Measurements from ENCODE around the gene CCDC3.
"Not testable (repeated sequence)": the region's sequence is repeated elsewhere in the genome, so short reads cannot be mapped to it uniquely, and the experiment has no call there.

CCDC3 gene

GRCh38 chr10:12880423-12880822 lies 121.1 kb downstream of the CCDC3 start:
- H3K27ac ChIP-seq (ENCODE audit: low read depth, low read length): no peak overlapping the region
- H3K36me3 ChIP-seq (ENCODE audit: control insufficient read depth in 1 of 2, insufficient read depth in 2 of 2, low read length in 2 of 2): no peaks in the 10 kb centered on the region
- H3K4me3 ChIP-seq (ENCODE audit: low read depth in 1 of 2, low read length in 2 of 2): no peak overlapping the region
- no peaks in the 10 kb centered on the region for H3K4me1 ChIP-seq (ENCODE audit: control insufficient read depth in 1 of 2, insufficient read depth in 2 of 2, low read length in 2 of 2)
- H3K9me3 ChIP-seq (ENCODE audit: control insufficient read depth in 1 of 2, low read length in 2 of 2): no peaks in the 10 kb centered on the region
- no peak overlapping the region for H3K9ac ChIP-seq (ENCODE audit: low read depth in 1 of 2, low read length in 2 of 2)
- no peaks in the 10 kb centered on the region for H3K27me3 ChIP-seq (ENCODE audit: control insufficient read depth in 1 of 2, insufficient read depth in 2 of 2, low read length in 2 of 2)

- no peaks in the 10 kb centered on the region for H3K27me3 ChIP-seq (ENCODE audit: control insufficient read depth in 1 of 2, insufficient read depth in 2 of 2, low read length in 2 of 2)
- no peak overlapping the region for H3K4me3 ChIP-seq (ENCODE audit: low read depth in 1 of 2, low read length in 2 of 2)
- no peak overlapping the region for H3K27ac ChIP-seq (ENCODE audit: low read depth, low read length)
- no peaks in the 10 kb centered on the region for H3K4me1 ChIP-seq (ENCODE audit: control insufficient read depth in 1 of 2, insufficient read depth in 2 of 2, low read length in 2 of 2)
- no peaks in the 10 kb centered on the region for H3K36me3 ChIP-seq (ENCODE audit: control insufficient read depth in 1 of 2, insufficient read depth in 2 of 2, low read length in 2 of 2)
- no peak overlapping the region for H3K9ac ChIP-seq (ENCODE audit: low read depth in 1 of 2, low read length in 2 of 2)
- H3K9me3 ChIP-seq (ENCODE audit: control insufficient read depth in 1 of 2, low read length in 2 of 2): no peaks in the 10 kb centered on the region
Measured at GRCh38 chr10:12877150-12877549, 124.4 kb downstream of the CCDC3 start.

GRCh38 chr10:12876266-12876665 lies 125.2 kb downstream of the CCDC3 start:
- no peaks in the 10 kb centered on the region for H3K27me3 ChIP-seq (ENCODE audit: control insufficient read depth in 1 of 2, insufficient read depth in 2 of 2, low read length in 2 of 2)
- H3K9me3 ChIP-seq (ENCODE audit: control insufficient read depth in 1 of 2, low read length in 2 of 2): no peaks in the 10 kb centered on the region
- no peak overlapping the region for H3K9ac ChIP-seq (ENCODE audit: low read depth in 1 of 2, low read length in 2 of 2)
- H3K4me1 ChIP-seq (ENCODE audit: control insufficient read depth in 1 of 2, insufficient read depth in 2 of 2, low read length in 2 of 2): no peaks in the 10 kb centered on the region
- H3K27ac ChIP-seq (ENCODE audit: low read depth, low read length): no peak overlapping the region
- no peaks in the 10 kb centered on the region for H3K36me3 ChIP-seq (ENCODE audit: control insufficient read depth in 1 of 2, insufficient read depth in 2 of 2, low read length in 2 of 2)
- no peak overlapping the region for H3K4me3 ChIP-seq (ENCODE audit: low read depth in 1 of 2, low read length in 2 of 2)

- H3K27me3 ChIP-seq (ENCODE audit: control insufficient read depth in 1 of 2, insufficient read depth in 2 of 2, low read length in 2 of 2): no peaks in the 10 kb centered on the region
- no peak overlapping the region for H3K9ac ChIP-seq (ENCODE audit: low read depth in 1 of 2, low read length in 2 of 2)
- no peaks in the 10 kb centered on the region for H3K9me3 ChIP-seq (ENCODE audit: control insufficient read depth in 1 of 2, low read length in 2 of 2)
- H3K4me3 ChIP-seq (ENCODE audit: low read depth in 1 of 2, low read length in 2 of 2): no peak overlapping the region
- H3K36me3 ChIP-seq (ENCODE audit: control insufficient read depth in 1 of 2, insufficient read depth in 2 of 2, low read length in 2 of 2): no peaks in the 10 kb centered on the region
- H3K4me1 ChIP-seq (ENCODE audit: control insufficient read depth in 1 of 2, insufficient read depth in 2 of 2, low read length in 2 of 2): no peaks in the 10 kb centered on the region
- H3K27ac ChIP-seq (ENCODE audit: low read depth, low read length): no peak overlapping the region
Measured at GRCh38 chr10:12875100-12875499, 126.4 kb downstream of the CCDC3 start.

GRCh38 chr10:12874501-12874900 lies 127.0 kb downstream of the CCDC3 start:
- no peak overlapping the region for H3K27ac ChIP-seq (ENCODE audit: low read depth, low read length)

GRCh38 chr10:12873172-12873571 lies 128.3 kb downstream of the CCDC3 start:
- Histone ChIP-seq H3K36me3 (ENCODE audit: control insufficient read depth in 1 of 2, insufficient read depth in 2 of 2, low read length in 2 of 2) (no peaks in the 10 kb centered on the region), H3K4me1 (ENCODE audit: control insufficient read depth in 1 of 2, insufficient read depth in 2 of 2, low read length in 2 of 2) (no peaks in the 10 kb centered on the region), H3K9ac (ENCODE audit: low read depth in 1 of 2, low read length in 2 of 2) (no peak overlapping the region), H3K4me3 (ENCODE audit: low read depth in 1 of 2, low read length in 2 of 2) (no peak overlapping the region), H3K27ac (ENCODE audit: low read depth, low read length) (no peak overlapping the region), H3K9me3 (ENCODE audit: control insufficient read depth in 1 of 2, low read length in 2 of 2) (no peaks in the 10 kb centered on the region), H3K27me3 (ENCODE audit: control insufficient read depth in 1 of 2, insufficient read depth in 2 of 2, low read length in 2 of 2) (no peaks in the 10 kb centered on the region)

More at GRCh38 chr10:12874501-12874900, 127.0 kb downstream of the CCDC3 start:
- Histone ChIP-seq H3K9ac (ENCODE audit: low read depth in 1 of 2, low read length in 2 of 2) (no peak overlapping the region), H3K27me3 (ENCODE audit: control insufficient read depth in 1 of 2, insufficient read depth in 2 of 2, low read length in 2 of 2) (no peaks in the 10 kb centered on the region), H3K4me3 (ENCODE audit: low read depth in 1 of 2, low read length in 2 of 2) (no peak overlapping the region), H3K36me3 (ENCODE audit: control insufficient read depth in 1 of 2, insufficient read depth in 2 of 2, low read length in 2 of 2) (no peaks in the 10 kb centered on the region), H3K4me1 (ENCODE audit: control insufficient read depth in 1 of 2, insufficient read depth in 2 of 2, low read length in 2 of 2) (no peaks in the 10 kb centered on the region), H3K9me3 (ENCODE audit: control insufficient read depth in 1 of 2, low read length in 2 of 2) (no peaks in the 10 kb centered on the region)

GRCh38 chr10:12872577-12872976 lies 128.9 kb downstream of the CCDC3 start:
- no peaks in the 10 kb centered on the region for H3K27me3 ChIP-seq (ENCODE audit: control insufficient read depth in 1 of 2, insufficient read depth in 2 of 2, low read length in 2 of 2)
- H3K27ac ChIP-seq (ENCODE audit: low read depth, low read length): no peak overlapping the region
- no peaks in the 10 kb centered on the region for H3K36me3 ChIP-seq (ENCODE audit: control insufficient read depth in 1 of 2, insufficient read depth in 2 of 2, low read length in 2 of 2)
- no peaks in the 10 kb centered on the region for H3K9me3 ChIP-seq (ENCODE audit: control insufficient read depth in 1 of 2, low read length in 2 of 2)
- H3K4me3 ChIP-seq (ENCODE audit: low read depth in 1 of 2, low read length in 2 of 2): no peak overlapping the region
- H3K9ac ChIP-seq (ENCODE audit: low read depth in 1 of 2, low read length in 2 of 2): no peak overlapping the region
- no peaks in the 10 kb centered on the region for H3K4me1 ChIP-seq (ENCODE audit: control insufficient read depth in 1 of 2, insufficient read depth in 2 of 2, low read length in 2 of 2)

- H3K27ac ChIP-seq (ENCODE audit: low read depth, low read length): no peak overlapping the region
- no peaks in the 10 kb centered on the region for H3K27me3 ChIP-seq (ENCODE audit: control insufficient read depth in 1 of 2, insufficient read depth in 2 of 2, low read length in 2 of 2)
- no peaks in the 10 kb centered on the region for H3K36me3 ChIP-seq (ENCODE audit: control insufficient read depth in 1 of 2, insufficient read depth in 2 of 2, low read length in 2 of 2)
- no peaks in the 10 kb centered on the region for H3K4me1 ChIP-seq (ENCODE audit: control insufficient read depth in 1 of 2, insufficient read depth in 2 of 2, low read length in 2 of 2)
- no peak overlapping the region for H3K4me3 ChIP-seq (ENCODE audit: low read depth in 1 of 2, low read length in 2 of 2)
- H3K9me3 ChIP-seq (ENCODE audit: control insufficient read depth in 1 of 2, low read length in 2 of 2): no peaks in the 10 kb centered on the region
- H3K9ac ChIP-seq (ENCODE audit: low read depth in 1 of 2, low read length in 2 of 2): no peak overlapping the region
Measured at GRCh38 chr10:12869427-12869826, 132.1 kb downstream of the CCDC3 start.

GRCh38 chr10:12868229-12868628 lies 133.3 kb downstream of the CCDC3 start:
- H3K27me3 ChIP-seq (ENCODE audit: control insufficient read depth in 1 of 2, insufficient read depth in 2 of 2, low read length in 2 of 2): no peaks in the 10 kb centered on the region
- no peak overlapping the region for H3K4me3 ChIP-seq (ENCODE audit: low read depth in 1 of 2, low read length in 2 of 2)
- no peaks in the 10 kb centered on the region for H3K36me3 ChIP-seq (ENCODE audit: control insufficient read depth in 1 of 2, insufficient read depth in 2 of 2, low read length in 2 of 2)
- no peak overlapping the region for H3K9ac ChIP-seq (ENCODE audit: low read depth in 1 of 2, low read length in 2 of 2)
- H3K4me1 ChIP-seq (ENCODE audit: control insufficient read depth in 1 of 2, insufficient read depth in 2 of 2, low read length in 2 of 2): no peaks in the 10 kb centered on the region
- no peak overlapping the region for H3K27ac ChIP-seq (ENCODE audit: low read depth, low read length)
- H3K9me3 ChIP-seq (ENCODE audit: control insufficient read depth in 1 of 2, low read length in 2 of 2): no peaks in the 10 kb centered on the region

GRCh38 chr10:12865515-12865914 lies 136.0 kb downstream of the CCDC3 start:
- H3K9ac ChIP-seq (ENCODE audit: low read depth in 1 of 2, low read length in 2 of 2); H3K4me3 ChIP-seq (ENCODE audit: low read depth in 1 of 2, low read length in 2 of 2); H3K27ac ChIP-seq (ENCODE audit: low read depth, low read length); H3K4me1 ChIP-seq (ENCODE audit: control insufficient read depth in 1 of 2, insufficient read depth in 2 of 2, low read length in 2 of 2); H3K9me3 ChIP-seq (ENCODE audit: control insufficient read depth in 1 of 2, low read length in 2 of 2); H3K27me3 ChIP-seq (ENCODE audit: control insufficient read depth in 1 of 2, insufficient read depth in 2 of 2, low read length in 2 of 2); H3K36me3 ChIP-seq (ENCODE audit: control insufficient read depth in 1 of 2, insufficient read depth in 2 of 2, low read length in 2 of 2): not testable (repeated sequence)

- Histone ChIP-seq H3K4me3 (ENCODE audit: low read depth in 1 of 2, low read length in 2 of 2) (no peak overlapping the region), H3K4me1 (ENCODE audit: control insufficient read depth in 1 of 2, insufficient read depth in 2 of 2, low read length in 2 of 2) (no peaks in the 10 kb centered on the region), H3K9ac (ENCODE audit: low read depth in 1 of 2, low read length in 2 of 2) (no peak overlapping the region), H3K9me3 (ENCODE audit: control insufficient read depth in 1 of 2, low read length in 2 of 2) (no peaks in the 10 kb centered on the region), H3K36me3 (ENCODE audit: control insufficient read depth in 1 of 2, insufficient read depth in 2 of 2, low read length in 2 of 2) (no peaks in the 10 kb centered on the region), H3K27me3 (ENCODE audit: control insufficient read depth in 1 of 2, insufficient read depth in 2 of 2, low read length in 2 of 2) (no peaks in the 10 kb centered on the region), H3K27ac (ENCODE audit: low read depth, low read length) (no peak overlapping the region)
Measured at GRCh38 chr10:12862459-12862858, 139.1 kb downstream of the CCDC3 start.

All from duodenal mucosa (tissue), 2 donors.